ENCODE measurements around the gene MICU1. TPM values are rescaled to one million over a fixed set of nuclear protein-coding genes. Genes with fewer than 3 reads are reported as not detected.

The MICU1 gene
- total and polyA plus RNA-seq, 2 of the 13 experiments (the other 11 are each of a cell fraction or from before 2014, with no cell fraction given) = 32.5 to 56.1 TPM

DNA sequence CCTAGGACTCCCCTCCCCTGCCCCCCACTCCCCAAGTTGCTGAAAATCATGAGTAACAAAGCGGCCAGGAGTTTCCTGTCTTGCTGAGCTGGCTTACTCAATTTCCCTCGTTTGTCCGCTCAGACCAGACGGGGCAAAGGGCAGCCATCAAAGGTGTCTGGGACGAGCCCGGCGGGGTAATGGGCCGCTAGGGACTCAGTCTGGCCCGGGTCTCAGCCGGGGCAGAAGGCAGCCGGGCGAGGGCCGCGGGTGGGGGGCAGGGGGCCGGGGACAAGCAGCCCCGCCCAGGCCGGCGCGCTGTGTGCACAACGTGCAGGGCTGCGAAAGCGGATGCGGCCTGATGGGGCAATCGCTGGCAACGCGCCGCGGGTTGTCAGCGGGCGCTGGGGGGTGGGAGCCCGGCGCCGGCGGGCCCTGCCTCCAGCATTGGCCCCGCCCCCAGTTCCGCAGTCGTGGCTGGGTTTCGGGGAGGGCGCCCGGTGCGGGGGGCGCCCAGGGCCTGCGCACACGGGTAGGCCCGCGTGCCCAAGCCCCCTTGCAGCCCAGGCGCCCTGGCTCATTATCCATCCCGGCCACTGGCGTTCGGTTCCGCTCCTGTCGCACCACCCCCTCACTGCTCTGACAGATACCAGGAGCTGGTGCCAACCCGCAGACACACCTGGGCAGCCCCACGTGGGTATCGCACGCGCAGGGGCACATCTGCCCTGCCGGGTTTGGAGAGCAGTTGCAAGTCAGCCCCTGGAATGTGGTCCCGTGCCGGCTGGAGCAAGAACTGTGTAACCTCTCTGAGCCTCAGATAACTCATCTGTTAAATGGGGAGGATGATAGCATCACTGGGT lies 306.2 kb downstream of the MICU1 start (continued):
- TF ChIP-seq NKX3-1 (CRISPR knock-in tag; IDR thresholded peaks at IDR 0.05) (no peak), ZNF329 (CRISPR knock-in tag; IDR thresholded peaks at IDR 0.05; ENCODE audit: low read depth) (no peak), MIXL1 (CRISPR knock-in tag; IDR thresholded peaks at IDR 0.05) (no peak), AKNA (CRISPR knock-in tag; IDR thresholded peaks at IDR 0.05; ENCODE audit: borderline replicate concordance) (no peak), ATF5 (CRISPR knock-in tag; IDR thresholded peaks at IDR 0.05; ENCODE audit: low read depth) (no peak), ZFP90 (CRISPR knock-in tag; IDR thresholded peaks at IDR 0.05; ENCODE audit: borderline replicate concordance) (no peak), PHF20 (CRISPR knock-in tag; IDR thresholded peaks at IDR 0.05) (peak; percentile 60), ATF1 (CRISPR knock-in tag; IDR thresholded peaks at IDR 0.05) (no peak), CREB3 (CRISPR knock-in tag; IDR thresholded peaks at IDR 0.05) (no peak), ZNF839 (CRISPR knock-in tag; IDR thresholded peaks at IDR 0.05; ENCODE audit: borderline replicate concordance) (no peak), ARNT (IDR thresholded peaks at IDR 0.05) (no peak), ZNF569 (CRISPR knock-in tag; IDR thresholded peaks at IDR 0.05; ENCODE audit: borderline replicate concordance) (no peak), ZNF567 (CRISPR knock-in tag; IDR thresholded peaks at IDR 0.05; ENCODE audit: borderline replicate concordance) (peak; percentile 90; the same call in 1 of the 2 replicates), HNRNPL (IDR thresholded peaks at IDR 0.05; ENCODE audit: low read depth, low read length) (peak; percentile 94), SRY (CRISPR knock-in tag; IDR thresholded peaks at IDR 0.05) (peak; percentile 80; the same call in 1 of the 2 replicates), KDM2A (CRISPR knock-in tag; IDR thresholded peaks at IDR 0.05; ENCODE audit: borderline replicate concordance, low read depth) (peak; percentile 58), ZNF468 (CRISPR knock-in tag; IDR thresholded peaks at IDR 0.05) (no peak), MYNN (CRISPR knock-in tag; IDR thresholded peaks at IDR 0.05; ENCODE audit: low read depth) (no peak), ELF3 (CRISPR knock-in tag; IDR thresholded peaks at IDR 0.05) (peak; percentile 68; the same call in 1 of the 2 replicates), KMT2B (CRISPR knock-in tag; IDR thresholded peaks at IDR 0.05) (no peak), ZFP82 (CRISPR knock-in tag; IDR thresholded peaks at IDR 0.05; ENCODE audit: borderline replicate concordance) (0 out of 2 replicates have a peak, but pooled peaks have one; percentile 7), ZNF552 (CRISPR knock-in tag; IDR thresholded peaks at IDR 0.05; ENCODE audit: borderline replicate concordance) (0 out of 2 replicates have a peak, but pooled peaks have one; percentile 38), RFXANK (CRISPR knock-in tag; IDR thresholded peaks at IDR 0.05) (no peak)
- TF ChIP-seq, protein P1, sequence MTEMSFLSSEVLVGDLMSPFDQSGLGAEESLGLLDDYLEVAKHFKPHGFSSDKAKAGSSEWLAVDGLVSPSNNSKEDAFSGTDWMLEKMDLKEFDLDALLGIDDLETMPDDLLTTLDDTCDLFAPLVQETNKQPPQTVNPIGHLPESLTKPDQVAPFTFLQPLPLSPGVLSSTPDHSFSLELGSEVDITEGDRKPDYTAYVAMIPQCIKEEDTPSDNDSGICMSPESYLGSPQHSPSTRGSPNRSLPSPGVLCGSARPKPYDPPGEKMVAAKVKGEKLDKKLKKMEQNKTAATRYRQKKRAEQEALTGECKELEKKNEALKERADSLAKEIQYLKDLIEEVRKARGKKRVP (CRISPR knock-in tag; IDR thresholded peaks at IDR 0.05) = peak in 1 of 2 experiments; percentile 96; a peak in 2 of 4 replicates

All from HepG2 (cell line).